A673 (cell line): Measurements from ENCODE around the gene TASOR2.

Experiments
- CTCF ChIP-seq: fragments of 300-800, 200-600 bp; sonication (generic); conservative IDR thresholded peaks from 2 replicates; pipeline ENCODE4 v1.5.1; 2017; ENCODE audit warnings: low read depth, mild to moderate bottlenecking, antibody characterized with exemption, low read length, moderate library complexity, mixed read lengths
- EZH2 ChIP-seq: fragments of 200-600 bp; sonication (generic); IDR thresholded peaks from 2 replicates; pipeline ENCODE4 v1.6.1; 2017; ENCODE audit warnings: borderline replicate concordance, low read depth, mild to moderate bottlenecking, mixed read lengths, antibody characterized with exemption, low read length; ENCODE audit not compliant: poor library complexity, severe bottlenecking

DNA sequence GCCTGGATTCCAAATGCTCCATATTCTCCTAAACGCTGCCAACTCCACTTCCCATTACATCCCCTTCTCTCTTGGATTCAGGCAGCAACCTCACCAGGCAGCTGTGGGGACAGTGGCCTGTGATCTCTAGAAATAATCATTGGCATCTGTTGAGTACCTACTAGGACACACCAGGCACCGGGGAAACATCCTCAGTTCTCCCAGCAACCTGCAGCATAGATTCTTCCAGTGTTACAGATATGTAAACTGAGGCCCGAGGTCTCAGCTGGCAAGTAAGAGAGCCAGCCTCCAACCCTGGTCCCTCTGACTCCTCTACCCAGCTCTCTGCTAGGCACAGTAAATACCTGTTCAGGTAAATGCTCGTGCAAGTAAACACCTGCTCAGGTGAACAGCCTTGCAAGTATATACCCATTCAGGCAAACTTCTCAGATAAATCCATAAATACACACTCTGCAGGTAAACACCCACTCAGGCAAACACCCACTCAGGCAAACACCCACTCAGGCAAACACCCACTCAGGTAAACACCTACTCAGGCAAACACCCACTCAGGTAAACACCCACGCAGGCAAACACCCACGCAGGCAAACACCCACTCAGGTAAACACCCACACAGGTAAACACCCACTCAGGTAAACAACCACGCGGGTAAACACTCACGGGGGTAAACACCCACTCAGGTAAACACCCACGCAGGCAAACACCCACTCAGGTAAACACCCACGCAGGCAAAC is 37.0 kb upstream of the TASOR2 start:
- TF ChIP-seq CTCF (no peak), EZH2 (no peak)
